Mucosa of descending colon (tissue), 3 donors: ENCODE data around the gene YTHDF1. TPM values are rescaled to one million over a fixed set of nuclear protein-coding genes. Genes with fewer than 3 reads are reported as not detected.

Source experiments
- ATAC-seq: fragments of 200-7000 bp; cut with Tn5 transposase; one replicate; pipeline ENCODE4 v1.9.1; 2020; ENCODE audit warnings: mild to moderate bottlenecking, moderate library complexity
- DNase-seq, 3 donors: peaks; one replicate each; pipeline ENCODE4 v3.0.0-alpha.2; 2020
- H3K36me3 ChIP-seq: fragments of 200-600 bp; one replicate; pipeline ENCODE4 v1.8.0; 2021; ENCODE audit warnings: low read depth, mild to moderate bottlenecking
- H3K4me1 ChIP-seq: fragments of 200-600 bp; one replicate; pipeline ENCODE4 v1.8.0; 2021; ENCODE audit warnings: low read depth, mild to moderate bottlenecking
- H3K4me3 ChIP-seq: fragments of 200-600 bp; one replicate; pipeline ENCODE4 v1.8.0; 2021; ENCODE audit warnings: mild to moderate bottlenecking
- H3K9me3 ChIP-seq: fragments of 200-600 bp; one replicate; pipeline ENCODE4 v1.8.0; 2021; ENCODE audit warnings: mild to moderate bottlenecking
- CTCF ChIP-seq: fragments of 200-600 bp; IDR thresholded peaks from one replicate; pipeline ENCODE4 v1.8.0; 2022; ENCODE audit warnings: antibody characterized with exemption, mild to moderate bottlenecking
- intact Hi-C, 2 donors: fragments of 100-400 bp; cut with DNase I in 1 of 2; cut with micrococcal nuclease in 1 of 2; formaldehyde crosslinking; loops; one replicate each; pipeline versions ENCODE4 v1.11.0 to v1.11.1; 2022; cut with DNase I, micrococcal nuclease
- total RNA-seq, 3 donors: library from RNA; stranded (reverse); fragmentation: NEBNext Ultra II Directional in 2 of 3; extraction: Animal tissue kit (Norgen Biotek cat#: 25700) in 2 of 3; gene quantifications; one replicate each; pipeline versions ENCODE4 v1.2.1 to v1.2.4, GENCODE V29; 2021 to 2023
- donor health status: DM: no; HTN: no; CAD: no; lungs with moderate emphysema.
- donor health status: DM: no; HTN: no; CAD: no.
- donor health status: DM: no; HTN: yes; CAD: no.

YTHDF1 gene
- total RNA-seq, 3 donors from 2014 or later = 32.0 to 37.2 (median 34.2) TPM

GRCh38 chr20:63240004-63240403 lies 24.1 kb upstream of the YTHDF1 start:
- Histone ChIP-seq H3K4me3 (no peak overlapping the region), H3K36me3 (no peaks in the 10 kb centered on the region), H3K9me3 (no peaks in the 10 kb centered on the region), H3K4me1 (no peaks in the 10 kb centered on the region)
- intact Hi-C loops = no loop called here
- TF ChIP-seq CTCF = no peak
- DNase-seq = no peak
- no peak for ATAC-seq

- no peak for DNase-seq
- Histone ChIP-seq H3K9me3 (no peaks in the 10 kb centered on the region), H3K4me3 (no peak overlapping the region), H3K4me1 (no peaks in the 10 kb centered on the region), H3K36me3 (no peaks in the 10 kb centered on the region)
- no peak for TF ChIP-seq CTCF
- intact Hi-C loops = no loop called here
- ATAC-seq = no peak
These were observed 23.5 kb upstream of the YTHDF1 start for GRCh38 chr20:63239431-63239830.

DNA sequence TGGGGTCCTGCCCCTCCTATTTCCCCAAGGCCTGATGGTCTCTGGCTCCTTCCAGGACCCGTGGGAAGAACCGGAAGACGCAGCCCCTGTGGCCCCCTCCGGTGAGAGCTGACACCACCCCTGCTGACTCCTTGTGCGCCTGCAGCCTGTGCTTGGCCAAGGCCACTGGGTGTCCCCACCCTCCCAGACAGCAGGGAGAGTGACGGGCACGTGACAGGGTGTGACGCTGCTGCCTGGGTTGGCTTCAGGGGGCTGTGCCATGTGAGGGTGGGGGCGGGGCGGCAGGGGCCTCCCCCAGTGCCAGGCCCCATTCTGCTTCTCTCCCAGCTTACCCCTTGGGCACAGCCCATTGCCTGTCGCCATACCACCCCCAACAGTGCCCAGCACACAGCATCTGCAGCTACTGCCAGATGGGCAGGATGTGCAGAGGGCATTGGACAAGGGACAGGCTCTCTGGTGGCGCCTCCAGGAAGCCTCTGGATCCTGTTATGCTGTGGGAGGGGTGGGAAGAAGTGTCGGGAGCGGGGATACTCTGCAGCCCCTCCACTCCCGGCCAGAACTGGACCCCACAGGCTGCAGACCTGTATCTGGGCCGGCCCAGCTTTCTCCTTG lies 22.7 kb upstream of the YTHDF1 start:
- H3K4me1 ChIP-seq = no peaks in the 10 kb centered on the region
- no peaks in the 10 kb centered on the region for H3K36me3 ChIP-seq
- no peak for TF ChIP-seq CTCF
- no peaks in the 10 kb centered on the region for H3K9me3 ChIP-seq
- intact Hi-C loops = no loop called here
- DNase-seq = no peak
- ATAC-seq = peak; percentile 48
- no peak overlapping the region for H3K4me3 ChIP-seq

DNA sequence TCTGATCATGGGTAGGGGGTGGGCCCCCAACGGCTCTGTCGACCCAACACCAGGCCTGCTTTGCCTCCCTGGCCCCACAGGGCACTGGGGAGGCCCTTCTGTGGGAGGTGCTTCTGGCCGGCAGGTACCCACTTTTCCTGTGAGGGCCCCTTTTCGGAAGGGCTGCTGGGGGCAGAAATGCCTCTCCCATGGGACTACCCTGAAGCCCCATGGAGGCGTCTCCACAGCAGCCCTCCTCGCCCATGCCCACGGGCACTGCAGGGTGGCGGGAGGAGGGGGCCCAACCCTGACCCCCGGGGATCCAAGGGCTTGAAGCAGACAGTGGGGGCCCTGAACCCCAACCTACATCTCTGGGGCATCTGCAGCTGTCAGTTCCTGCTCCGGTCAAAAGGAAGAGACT lies 22.1 kb upstream of the YTHDF1 start:
- H3K36me3 ChIP-seq = no peaks in the 10 kb centered on the region
- H3K4me1 ChIP-seq = no peaks in the 10 kb centered on the region
- no peak for DNase-seq
- H3K9me3 ChIP-seq = no peaks in the 10 kb centered on the region
- no peak for TF ChIP-seq CTCF
- intact Hi-C loops = no loop called here
- H3K4me3 ChIP-seq = no peak overlapping the region
- no peak for ATAC-seq

GRCh38 chr20:63236116-63236837 lies 20.3 kb upstream of the YTHDF1 start:
- Histone ChIP-seq H3K9me3 (no peaks in the 10 kb centered on the region), H3K36me3 (no peaks in the 10 kb centered on the region), H3K4me1 (no peaks in the 10 kb centered on the region), H3K4me3 (no peak overlapping the region)
- no peak for TF ChIP-seq CTCF
- DNase-seq (no peak), ATAC-seq (no peak)
- intact Hi-C loops = no loop called here
